Sigmoid colon (tissue), 4 donors: ENCODE data around the gene PHKB.

Experiments used
- EP300 ChIP-seq, 4 donors: sonication (generic); formaldehyde crosslinking; IDR thresholded peaks; one replicate each; pipeline ENCODE4 v1.6.1; 2017; ENCODE audit warnings: antibody characterized with exemption in 4 of 4
- POLR2A ChIP-seq, 2 donors: fragments of 450-650 bp; IDR thresholded peaks; one replicate each; pipeline ENCODE4 v1.6.1; 2016; ENCODE audit warnings: antibody characterized with exemption in 2 of 2, mild to moderate bottlenecking in 2 of 2, moderate library complexity in 2 of 2
- POLR2AphosphoS5 ChIP-seq, 4 donors: sonication (generic); formaldehyde crosslinking; IDR thresholded peaks; one replicate each; pipeline ENCODE4 v1.6.1; 2017; ENCODE audit warnings: antibody characterized with exemption in 4 of 4
- TF ChIP-seq, protein P1 (sequence below), 4 experiments: fragments of 450-650 bp in 3 of 4; fragments of 200-600 bp in 1 of 4; IDR thresholded peaks; one replicate each; pipeline ENCODE4 v1.5.1; 2016 to 2019; ENCODE audit warnings: antibody characterized with exemption in 4 of 4, mild to moderate bottlenecking in 3 of 4, moderate library complexity in 2 of 4

DNA sequence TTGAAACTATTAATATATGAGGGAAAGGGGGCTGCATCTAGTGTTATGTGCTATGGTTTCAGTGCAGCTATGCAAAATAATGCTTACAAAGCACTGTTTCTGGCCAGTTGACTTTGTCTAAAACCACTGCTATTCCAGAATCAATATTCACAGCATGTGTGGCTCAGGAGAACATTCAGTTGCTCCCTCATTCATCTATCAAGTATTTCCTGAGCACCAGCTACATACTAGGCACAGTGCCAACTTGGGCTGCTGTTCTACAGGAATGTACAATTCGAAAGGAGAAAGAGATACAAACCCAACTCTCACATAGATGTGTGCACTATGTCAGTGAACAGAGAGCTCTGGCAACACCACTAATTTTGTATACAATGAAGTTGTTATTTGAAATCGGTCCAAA, 183.0 kb downstream of the PHKB start:
- TF ChIP-seq, protein P1, sequence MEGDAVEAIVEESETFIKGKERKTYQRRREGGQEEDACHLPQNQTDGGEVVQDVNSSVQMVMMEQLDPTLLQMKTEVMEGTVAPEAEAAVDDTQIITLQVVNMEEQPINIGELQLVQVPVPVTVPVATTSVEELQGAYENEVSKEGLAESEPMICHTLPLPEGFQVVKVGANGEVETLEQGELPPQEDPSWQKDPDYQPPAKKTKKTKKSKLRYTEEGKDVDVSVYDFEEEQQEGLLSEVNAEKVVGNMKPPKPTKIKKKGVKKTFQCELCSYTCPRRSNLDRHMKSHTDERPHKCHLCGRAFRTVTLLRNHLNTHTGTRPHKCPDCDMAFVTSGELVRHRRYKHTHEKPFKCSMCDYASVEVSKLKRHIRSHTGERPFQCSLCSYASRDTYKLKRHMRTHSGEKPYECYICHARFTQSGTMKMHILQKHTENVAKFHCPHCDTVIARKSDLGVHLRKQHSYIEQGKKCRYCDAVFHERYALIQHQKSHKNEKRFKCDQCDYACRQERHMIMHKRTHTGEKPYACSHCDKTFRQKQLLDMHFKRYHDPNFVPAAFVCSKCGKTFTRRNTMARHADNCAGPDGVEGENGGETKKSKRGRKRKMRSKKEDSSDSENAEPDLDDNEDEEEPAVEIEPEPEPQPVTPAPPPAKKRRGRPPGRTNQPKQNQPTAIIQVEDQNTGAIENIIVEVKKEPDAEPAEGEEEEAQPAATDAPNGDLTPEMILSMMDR (IDR thresholded peaks at IDR 0.05) = no peak
- TF ChIP-seq POLR2AphosphoS5 (IDR thresholded peaks at IDR 0.05) (no peak), EP300 (IDR thresholded peaks at IDR 0.05) (no peak), POLR2A (IDR thresholded peaks at IDR 0.05) (no peak)
